Stomach smooth muscle (tissue), 2 donors: ENCODE results near the gene COP1.

Experiments
- H3K27ac ChIP-seq: one replicate; pipeline ENCODE4 v1.7.0; 2013; ENCODE audit warnings: mild to moderate bottlenecking, low read length, inconsistent platforms
- H3K27me3 ChIP-seq, 2 donors: one replicate each; pipeline ENCODE4 v1.7.0; 2013; ENCODE audit warnings: low read length in 2 of 2; ENCODE audit not compliant: insufficient read depth in 2 of 2, control insufficient read depth in 1 of 2
- H3K36me3 ChIP-seq, 2 donors: one replicate each; pipeline ENCODE4 v1.7.0; 2013; ENCODE audit warnings: low read length in 2 of 2; ENCODE audit not compliant: control insufficient read depth in 2 of 2, insufficient read depth in 2 of 2
- H3K4me1 ChIP-seq: one replicate; pipeline ENCODE4 v1.7.0; 2013; ENCODE audit warnings: low read length; ENCODE audit not compliant: control insufficient read depth, insufficient read depth
- H3K4me3 ChIP-seq, 2 donors: one replicate each; pipeline ENCODE4 v1.7.0; 2013; ENCODE audit warnings: low read length in 2 of 2
- H3K9ac ChIP-seq, 2 donors: one replicate each; pipeline ENCODE4 v1.7.0; 2013; ENCODE audit warnings: low read length in 2 of 2, mild to moderate bottlenecking in 1 of 2
- H3K9me3 ChIP-seq, 2 donors: one replicate each; pipeline ENCODE4 v1.7.0; 2013; ENCODE audit warnings: low read length in 2 of 2; ENCODE audit not compliant: control insufficient read depth in 2 of 2
- donor health status: healthy.
- donor health status: Pancreatic carcinoma.

COP1 gene

GRCh38 chr1:176199707-176200106 is 7.4 kb downstream of the COP1 start:
- Histone ChIP-seq H3K36me3 (no peaks in the 10 kb centered on the region), H3K27me3 (no peaks in the 10 kb centered on the region), H3K4me3 (no peak overlapping the region), H3K9ac (no peak overlapping the region), H3K9me3 (no peaks in the 10 kb centered on the region), H3K27ac (no peak overlapping the region), H3K4me1 (no peaks in the 10 kb centered on the region)

GRCh38 chr1:176198413-176198812 is 8.7 kb downstream of the COP1 start:
- Histone ChIP-seq H3K27me3 (no peaks in the 10 kb centered on the region), H3K36me3 (no peaks in the 10 kb centered on the region), H3K4me1 (no peaks in the 10 kb centered on the region), H3K27ac (no peak overlapping the region), H3K9me3 (no peaks in the 10 kb centered on the region), H3K4me3 (no peak overlapping the region), H3K9ac (no peak overlapping the region)

- no peaks in the 10 kb centered on the region for H3K27me3 ChIP-seq
- H3K4me3 ChIP-seq: no peak overlapping the region
- H3K4me1 ChIP-seq: no peaks in the 10 kb centered on the region
- H3K9ac ChIP-seq: no peak overlapping the region
- no peaks in the 10 kb centered on the region for H3K36me3 ChIP-seq
- no peaks in the 10 kb centered on the region for H3K9me3 ChIP-seq
- H3K27ac ChIP-seq: no peak overlapping the region
These were observed 10.4 kb downstream of the COP1 start for GRCh38 chr1:176196728-176197127.

DNA sequence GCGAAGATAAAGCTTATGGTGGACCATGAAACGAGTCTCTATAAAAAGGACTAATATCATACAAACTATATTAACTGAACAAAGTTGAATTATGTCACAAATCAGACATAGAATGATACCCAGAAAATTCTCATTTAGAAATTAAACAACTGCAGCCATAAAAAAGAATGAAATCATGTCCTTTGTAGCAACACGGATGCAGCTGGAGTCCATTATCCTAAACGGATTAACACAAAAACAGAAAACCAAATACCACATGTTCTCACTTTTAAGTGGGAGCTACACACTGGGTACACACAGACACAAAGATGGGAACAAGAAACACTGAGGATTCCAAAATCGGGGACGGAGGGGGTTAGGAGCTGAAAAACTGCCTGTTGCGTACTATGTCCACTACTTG is 11.5 kb downstream of the COP1 start:
- Histone ChIP-seq H3K27ac (no peak overlapping the region), H3K4me3 (no peak overlapping the region), H3K4me1 (no peaks in the 10 kb centered on the region), H3K36me3 (no peaks in the 10 kb centered on the region), H3K27me3 (no peaks in the 10 kb centered on the region), H3K9ac (no peak overlapping the region), H3K9me3 (no peaks in the 10 kb centered on the region)

GRCh38 chr1:176193663-176194062 is 13.4 kb downstream of the COP1 start:
- Histone ChIP-seq H3K9ac (no peak overlapping the region), H3K36me3 (no peaks in the 10 kb centered on the region), H3K27ac (no peak overlapping the region), H3K27me3 (no peaks in the 10 kb centered on the region), H3K9me3 (no peaks in the 10 kb centered on the region), H3K4me3 (no peak overlapping the region), H3K4me1 (no peaks in the 10 kb centered on the region)

- H3K4me1 ChIP-seq: no peaks in the 10 kb centered on the region
- H3K27me3 ChIP-seq: no peaks in the 10 kb centered on the region
- no peak overlapping the region for H3K27ac ChIP-seq
- H3K9me3 ChIP-seq: no peaks in the 10 kb centered on the region
- H3K4me3 ChIP-seq: no peak overlapping the region
- no peak overlapping the region for H3K9ac ChIP-seq
- H3K36me3 ChIP-seq: no peaks in the 10 kb centered on the region
These were observed 14.1 kb downstream of the COP1 start for GRCh38 chr1:176193023-176193422.

GRCh38 chr1:176188604-176189003 is 18.5 kb downstream of the COP1 start:
- no peak overlapping the region for H3K27ac ChIP-seq
- H3K9ac ChIP-seq: no peak overlapping the region
- no peak overlapping the region for H3K4me3 ChIP-seq
- no peaks in the 10 kb centered on the region for H3K9me3 ChIP-seq
- H3K27me3 ChIP-seq: no peaks in the 10 kb centered on the region
- no peaks in the 10 kb centered on the region for H3K36me3 ChIP-seq
- H3K4me1 ChIP-seq: no peaks in the 10 kb centered on the region

DNA sequence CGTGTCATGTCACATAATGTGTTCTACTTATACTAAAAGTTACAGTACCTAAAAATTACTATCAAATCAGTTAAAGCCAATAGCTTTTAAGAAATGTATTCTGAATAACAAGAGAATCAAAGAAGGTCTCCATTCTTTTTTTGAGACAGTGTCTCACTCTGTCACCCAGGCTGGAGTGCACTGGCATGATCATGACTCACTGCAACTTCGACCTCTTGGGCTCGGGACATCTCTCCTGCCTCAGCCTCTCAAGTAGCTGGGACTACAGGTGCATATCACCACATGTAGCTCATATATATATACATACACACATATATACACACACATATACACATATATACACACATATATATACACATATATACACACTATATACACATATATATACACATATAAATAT is 20.1 kb downstream of the COP1 start:
- H3K36me3 ChIP-seq: peaks cover 0 to 7% of the 10 kb centered on the region in 2 donors
- no peaks in the 10 kb centered on the region for H3K27me3 ChIP-seq
- no peak overlapping the region for H3K27ac ChIP-seq
- no peak overlapping the region for H3K9ac ChIP-seq
- H3K4me3 ChIP-seq: no peak overlapping the region
- H3K4me1 ChIP-seq: no peaks in the 10 kb centered on the region
- H3K9me3 ChIP-seq: no peaks in the 10 kb centered on the region

DNA sequence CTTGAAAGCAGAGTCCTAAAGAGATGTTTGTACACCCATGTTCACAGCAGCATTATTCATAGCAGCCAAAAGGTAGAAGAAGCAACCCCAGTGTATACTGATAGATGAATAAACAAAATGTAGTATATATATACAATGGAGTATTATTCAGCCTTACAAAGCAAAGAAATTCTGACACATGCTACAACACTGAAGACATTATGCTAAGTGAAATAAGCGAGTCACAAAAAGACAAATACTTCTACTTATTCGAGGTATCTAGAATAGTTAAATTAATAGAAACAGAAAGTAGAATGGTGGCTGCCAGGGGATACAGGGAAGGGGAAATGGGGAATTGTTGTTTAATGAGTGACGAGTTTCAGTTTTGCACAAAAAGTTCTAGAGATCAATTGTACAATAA is 23.5 kb downstream of the COP1 start:
- Histone ChIP-seq H3K4me1 (no peaks in the 10 kb centered on the region), H3K4me3 (no peak overlapping the region), H3K27ac (no peak overlapping the region), H3K36me3 (peaks cover 0 to 7% of the 10 kb centered on the region in 2 donors), H3K27me3 (no peaks in the 10 kb centered on the region), H3K9ac (no peak overlapping the region), H3K9me3 (no peaks in the 10 kb centered on the region)

GRCh38 chr1:176178316-176178715 is 28.8 kb downstream of the COP1 start:
- peaks cover 4 to 5% of the 10 kb centered on the region in 2 donors for H3K36me3 ChIP-seq
- no peak overlapping the region for H3K27ac ChIP-seq
- H3K4me3 ChIP-seq: no peak overlapping the region
- no peak overlapping the region for H3K9ac ChIP-seq
- H3K9me3 ChIP-seq: no peaks in the 10 kb centered on the region
- H3K27me3 ChIP-seq: no peaks in the 10 kb centered on the region
- H3K4me1 ChIP-seq: no peaks in the 10 kb centered on the region

GRCh38 chr1:176177764-176178163 is 29.3 kb downstream of the COP1 start:
- peaks cover 4% of the 10 kb centered on the region in 2 donors for H3K36me3 ChIP-seq
- no peak overlapping the region for H3K9ac ChIP-seq
- H3K4me1 ChIP-seq: no peaks in the 10 kb centered on the region
- H3K27ac ChIP-seq: no peak overlapping the region
- H3K27me3 ChIP-seq: no peaks in the 10 kb centered on the region
- H3K4me3 ChIP-seq: no peak overlapping the region
- H3K9me3 ChIP-seq: no peaks in the 10 kb centered on the region
